OCI-LY1 (cell line): ENCODE data around the gene TMC2.

ENCODE experiments used
- H2AFZ ChIP-seq: fragments of 200-600 bp; sonication (generic), shearing (Covaris generic); 2 replicates; pipeline ENCODE4 v1.6.0; 2014; ENCODE audit warnings: antibody characterized with exemption, mild to moderate bottlenecking, low read length
- H3F3A ChIP-seq: fragments of 200-600 bp; sonication (generic), shearing (Covaris generic); 2 replicates; pipeline ENCODE4 v1.6.0; 2014; ENCODE audit warnings: mild to moderate bottlenecking, antibody characterized with exemption, low read length, moderate library complexity; ENCODE audit not compliant: insufficient read depth
- H3K27ac ChIP-seq: fragments of 200-600 bp; sonication (generic); 2 replicates; pipeline ENCODE4 v1.5.1; 2014; ENCODE audit warnings: low read length, mixed run types, mild to moderate bottlenecking, low read depth; ENCODE audit not compliant: poor library complexity, severe bottlenecking
- H3K27me3 ChIP-seq: fragments of 200-600 bp; sonication (generic); 2 replicates; pipeline ENCODE4 v1.6.0; 2014; ENCODE audit warnings: antibody characterized with exemption, mild to moderate bottlenecking, low read length, moderate library complexity; ENCODE audit not compliant: insufficient read depth
- H3K36me3 ChIP-seq: fragments of 200-600 bp; sonication (generic); 2 replicates; pipeline ENCODE4 v1.6.1; 2014; ENCODE audit warnings: mild to moderate bottlenecking, antibody characterized with exemption, low read length, moderate library complexity, mixed read lengths; ENCODE audit not compliant: insufficient read depth
- H3K4me1 ChIP-seq: fragments of 200-600 bp; sonication (generic); 2 replicates; pipeline ENCODE4 v1.5.1; 2014; ENCODE audit warnings: mild to moderate bottlenecking, low read length, moderate library complexity; ENCODE audit not compliant: insufficient read depth, severe bottlenecking
- H3K4me2 ChIP-seq: fragments of 200-600 bp; sonication (generic), shearing (Covaris generic); 2 replicates; pipeline ENCODE4 v1.6.1; 2014; ENCODE audit warnings: low read length
- H3K4me3 ChIP-seq: fragments of 200-600 bp; sonication (generic); 2 replicates; pipeline ENCODE4 v1.5.1; 2014; ENCODE audit warnings: low read length, low read depth, mild to moderate bottlenecking, mixed read lengths; ENCODE audit not compliant: poor library complexity, severe bottlenecking
- H3K79me2 ChIP-seq: fragments of 200-600 bp; shearing (Covaris generic); 2 replicates; pipeline ENCODE4 v1.6.1; 2016; ENCODE audit warnings: mixed run types, low read length, mixed read lengths; ENCODE audit not compliant: insufficient read depth
- H3K9ac ChIP-seq: fragments of 200-600 bp; sonication (generic), shearing (Covaris generic); 2 replicates; pipeline ENCODE4 v1.6.1; 2014; ENCODE audit warnings: mild to moderate bottlenecking, low read length, mixed read lengths
- H3K9me2 ChIP-seq: fragments of 200-600 bp; sonication (generic), shearing (Covaris generic); 2 replicates; pipeline ENCODE4 v1.6.1; 2014; ENCODE audit warnings: low read depth, mild to moderate bottlenecking, low read length, mixed read lengths
- H3K9me3 ChIP-seq: fragments of 200-600 bp; shearing (Covaris generic); 2 replicates; pipeline ENCODE4 v1.6.1; 2014; ENCODE audit warnings: low read length, mixed read lengths
- H4K20me1 ChIP-seq: fragments of 200-600 bp; sonication (generic), shearing (Covaris generic); 2 replicates; pipeline ENCODE4 v1.6.0; 2016; ENCODE audit warnings: mild to moderate bottlenecking, low read length; ENCODE audit not compliant: insufficient read depth
- CTCF ChIP-seq: fragments of 200-600 bp; sonication (generic), shearing (Covaris generic); IDR thresholded peaks from 2 replicates; pipeline ENCODE4 v1.5.1; 2017; ENCODE audit warnings: mild to moderate bottlenecking, antibody characterized with exemption, low read length, moderate library complexity, mixed read lengths
- EZH2 ChIP-seq: fragments of 200-600 bp; sonication (generic), shearing (Covaris generic); IDR thresholded peaks from 2 replicates; pipeline ENCODE4 v1.8.0; 2017; ENCODE audit warnings: borderline replicate concordance, mixed run types, mild to moderate bottlenecking, antibody characterized with exemption, low read length, moderate library complexity, mixed read lengths

TMC2 gene

GRCh38 chr20:2599288-2600006, 63.1 kb downstream of the TMC2 start:
- no peak overlapping the region for H3K27ac ChIP-seq
- H3K27me3 ChIP-seq, result no peaks in the 10 kb centered on the region
- H3K79me2 ChIP-seq, result no peaks in the 10 kb centered on the region
- no peaks in the 10 kb centered on the region for H3K9me2 ChIP-seq
- H3K4me1 ChIP-seq, result no peaks in the 10 kb centered on the region
- H3K36me3 ChIP-seq, result no peaks in the 10 kb centered on the region
- TF ChIP-seq EZH2 (no peak), CTCF (no peak)
- H3K4me3 ChIP-seq, result no peak overlapping the region
- no peaks in the 10 kb centered on the region for H3F3A ChIP-seq
- no peaks in the 10 kb centered on the region for H3K9me3 ChIP-seq
- no peak overlapping the region for H2AFZ ChIP-seq
- H3K4me2 ChIP-seq, result no peak overlapping the region
- no peak overlapping the region for H3K9ac ChIP-seq
- no peaks in the 10 kb centered on the region for H4K20me1 ChIP-seq

- no peak overlapping the region for H3K9ac ChIP-seq
- no peaks in the 10 kb centered on the region for H4K20me1 ChIP-seq
- no peaks in the 10 kb centered on the region for H3K9me2 ChIP-seq
- H3K27me3 ChIP-seq, result no peaks in the 10 kb centered on the region
- no peaks in the 10 kb centered on the region for H3F3A ChIP-seq
- no peak overlapping the region for H3K4me2 ChIP-seq
- no peaks in the 10 kb centered on the region for H3K36me3 ChIP-seq
- no peak overlapping the region for H3K27ac ChIP-seq
- H3K9me3 ChIP-seq, result 0 out of 2 replicates have a peak, but pooled peaks cover under 1% of the 10 kb centered on the region
- no peak for TF ChIP-seq EZH2
- TF ChIP-seq CTCF, result no peak
- H3K4me3 ChIP-seq, result no peak overlapping the region
- no peaks in the 10 kb centered on the region for H3K79me2 ChIP-seq
- no peaks in the 10 kb centered on the region for H3K4me1 ChIP-seq
- no peak overlapping the region for H2AFZ ChIP-seq
Observed at GRCh38 chr20:2602046-2602735, 65.8 kb downstream of the TMC2 start.

- H2AFZ ChIP-seq, result no peak overlapping the region
Observed at GRCh38 chr20:2602746-2603145, 66.4 kb downstream of the TMC2 start.

More at GRCh38 chr20:2602746-2603145, 66.4 kb downstream of the TMC2 start:
- H3K27ac ChIP-seq, result no peak overlapping the region
- no peaks in the 10 kb centered on the region for H3K36me3 ChIP-seq
- H3K4me2 ChIP-seq, result no peak overlapping the region
- H4K20me1 ChIP-seq, result no peaks in the 10 kb centered on the region
- H3K9me3 ChIP-seq, result 0 out of 2 replicates have a peak, but pooled peaks cover 4% of the 10 kb centered on the region
- H3K79me2 ChIP-seq, result no peaks in the 10 kb centered on the region
- no peaks in the 10 kb centered on the region for H3F3A ChIP-seq
- no peak overlapping the region for H3K4me3 ChIP-seq
- H3K9me2 ChIP-seq, result no peaks in the 10 kb centered on the region
- H3K9ac ChIP-seq, result no peak overlapping the region
- H3K27me3 ChIP-seq, result no peaks in the 10 kb centered on the region
- H3K4me1 ChIP-seq, result no peaks in the 10 kb centered on the region
- TF ChIP-seq CTCF (no peak), EZH2 (no peak)
